Inflammatory macrophage treated with lipopolysaccharide for 1 hour (primary cell): ENCODE data around the gene C17orf100.
"Not testable (repeated sequence)": the region's sequence is repeated elsewhere in the genome, so short reads cannot be mapped to it uniquely, and the experiment has no call there.

Experiments
- DNase-seq, 2 donors: peaks; one replicate each; pipeline ENCODE4 v3.0.0-alpha.2; 2020 to 2022

The C17orf100 gene

GRCh38 chr17:6670571-6670970 lies 19.0 kb downstream of the C17orf100 start:
- DNase-seq: no peak

GRCh38 chr17:6670999-6671398 lies 19.4 kb downstream of the C17orf100 start:
- DNase-seq: no peak

GRCh38 chr17:6671431-6671830 lies 19.9 kb downstream of the C17orf100 start:
- no peak for DNase-seq

DNA sequence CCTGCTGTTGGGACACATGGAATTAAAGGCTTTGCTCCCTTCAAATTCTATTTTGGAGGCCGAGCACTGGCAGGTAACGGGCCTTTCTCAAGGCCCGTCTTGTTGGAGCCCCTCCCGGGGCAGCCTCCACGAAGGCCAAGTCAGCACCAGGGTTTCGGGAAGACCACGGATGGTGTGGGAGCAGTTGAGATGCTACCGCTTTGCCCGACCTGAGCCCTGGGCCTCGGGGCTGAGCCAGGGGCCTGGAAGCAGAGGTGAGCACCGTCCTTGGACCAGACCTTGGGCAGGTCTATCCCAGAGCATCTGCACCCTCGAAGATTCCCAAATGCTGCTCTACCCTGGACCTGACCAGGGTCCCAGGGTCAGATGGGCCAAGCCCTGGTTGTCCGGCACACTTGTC lies 23.0 kb downstream of the C17orf100 start:
- DNase-seq: no peak

DNA sequence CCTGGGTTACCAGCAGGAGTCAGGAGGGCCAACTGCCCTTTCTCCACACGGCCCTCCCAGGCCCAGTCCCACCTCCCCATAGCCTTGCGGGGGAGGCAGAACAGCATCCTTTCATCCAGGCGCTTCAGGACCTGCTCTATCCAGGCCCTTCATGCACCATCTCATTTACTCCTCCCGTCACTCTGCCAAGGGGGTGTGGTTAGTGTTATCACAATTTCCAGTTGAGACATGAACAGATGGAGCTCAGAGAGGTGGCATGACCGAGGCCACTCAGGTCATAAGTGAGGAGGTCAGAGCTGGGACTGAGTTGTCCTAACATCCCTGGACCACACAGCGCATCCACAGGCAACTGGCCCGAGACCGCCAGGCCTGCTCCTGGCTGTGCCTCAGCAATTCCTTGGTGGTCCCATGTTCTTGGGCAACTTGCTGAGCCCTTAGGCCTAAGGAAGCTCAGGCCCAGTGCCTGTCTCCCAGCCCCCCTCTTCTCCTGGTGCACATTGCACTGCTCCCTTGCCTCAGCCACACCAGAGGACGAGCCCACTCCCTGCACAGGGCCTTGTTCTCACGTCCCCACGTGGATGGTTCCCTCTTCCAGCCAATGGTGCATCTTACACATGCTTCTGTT lies 23.8 kb downstream of the C17orf100 start:
- no peak for DNase-seq

DNA sequence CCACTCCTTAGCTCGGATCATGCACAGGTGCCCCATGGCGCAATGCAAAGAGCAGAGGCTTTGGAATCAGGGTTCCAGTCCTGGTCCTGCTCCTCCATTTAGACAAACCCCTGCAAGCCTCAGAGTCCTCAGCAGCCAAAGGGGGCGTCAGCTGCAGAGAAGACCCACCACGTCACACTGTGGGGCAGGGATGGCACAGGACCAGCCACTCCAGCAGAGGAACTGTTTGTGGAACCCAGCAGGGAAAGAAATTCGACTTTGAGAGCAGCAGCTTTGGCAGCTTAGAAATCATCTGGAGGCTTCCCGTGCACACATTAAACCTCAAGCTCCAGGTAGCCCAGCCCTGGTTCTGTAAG lies 25.2 kb downstream of the C17orf100 start:
- no peak for DNase-seq

- no peak for DNase-seq
These were observed 25.7 kb downstream of the C17orf100 start for GRCh38 chr17:6677158-6677831.

GRCh38 chr17:6677946-6678345 lies 26.4 kb downstream of the C17orf100 start:
- no peak for DNase-seq

GRCh38 chr17:6679241-6679640 lies 27.7 kb downstream of the C17orf100 start:
- no peak for DNase-seq

DNA sequence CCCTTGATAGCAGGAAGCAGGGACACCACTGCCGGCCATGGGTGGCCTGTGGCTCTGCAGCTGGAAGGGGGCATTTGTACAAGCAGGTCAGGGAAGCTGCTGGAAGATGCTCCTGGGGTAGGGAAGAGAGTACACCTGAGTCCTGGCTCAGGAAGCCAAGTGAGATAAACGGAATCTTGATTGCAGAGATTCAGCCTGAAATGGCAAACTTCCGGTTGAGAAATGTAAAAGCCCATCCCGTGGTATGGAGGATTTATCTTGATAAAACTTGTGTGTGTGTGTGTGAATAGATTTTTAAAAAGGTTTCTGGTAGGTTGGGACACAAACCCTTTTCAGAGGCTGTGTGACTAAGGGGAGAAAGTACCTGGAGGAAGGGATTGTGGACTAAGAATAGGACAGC lies 29.6 kb downstream of the C17orf100 start:
- no peak for DNase-seq

- no peak for DNase-seq
These were observed 30.1 kb downstream of the C17orf100 start for GRCh38 chr17:6681671-6682070.

GRCh38 chr17:6682339-6682738 lies 30.8 kb downstream of the C17orf100 start:
- no peak for DNase-seq

- DNase-seq: no peak
These were observed 31.6 kb downstream of the C17orf100 start for GRCh38 chr17:6683081-6683684.

DNA sequence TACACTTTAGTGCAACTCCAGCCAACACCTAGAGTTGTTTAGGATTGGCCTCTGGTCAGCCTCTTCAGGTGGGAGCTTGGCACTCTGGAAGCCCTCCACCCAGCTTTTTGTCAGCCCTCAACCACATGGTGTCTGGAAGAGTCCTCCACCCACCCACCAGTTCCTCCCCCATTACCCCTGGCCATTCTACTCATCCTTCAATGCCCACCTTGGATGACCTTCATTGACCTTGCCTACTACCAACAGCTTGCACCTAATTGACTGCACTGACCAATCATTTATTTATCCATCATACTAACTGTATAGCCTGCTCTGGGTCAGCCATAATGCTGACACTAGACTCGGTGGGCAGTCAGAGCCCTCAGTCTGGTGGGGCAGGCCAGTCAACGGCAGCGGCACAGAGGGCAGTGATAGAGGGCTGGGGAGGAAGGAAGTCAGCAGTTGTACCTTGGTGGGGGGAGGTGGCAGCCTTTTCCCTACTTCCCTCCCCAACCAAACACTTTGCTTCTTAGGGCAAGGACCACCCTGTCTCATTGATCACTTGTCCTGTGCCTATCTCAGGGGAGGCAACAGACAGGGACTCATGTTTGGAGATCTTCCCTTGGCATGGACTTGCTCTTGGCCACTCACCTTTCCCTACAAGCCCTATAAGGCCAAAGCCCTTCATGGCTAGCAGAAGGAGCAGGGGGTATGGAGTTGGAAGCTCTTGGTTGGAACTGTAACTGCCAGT lies 32.3 kb downstream of the C17orf100 start:
- DNase-seq: no peak

GRCh38 chr17:6684460-6684783 lies 32.9 kb downstream of the C17orf100 start:
- no peak for DNase-seq

DNA sequence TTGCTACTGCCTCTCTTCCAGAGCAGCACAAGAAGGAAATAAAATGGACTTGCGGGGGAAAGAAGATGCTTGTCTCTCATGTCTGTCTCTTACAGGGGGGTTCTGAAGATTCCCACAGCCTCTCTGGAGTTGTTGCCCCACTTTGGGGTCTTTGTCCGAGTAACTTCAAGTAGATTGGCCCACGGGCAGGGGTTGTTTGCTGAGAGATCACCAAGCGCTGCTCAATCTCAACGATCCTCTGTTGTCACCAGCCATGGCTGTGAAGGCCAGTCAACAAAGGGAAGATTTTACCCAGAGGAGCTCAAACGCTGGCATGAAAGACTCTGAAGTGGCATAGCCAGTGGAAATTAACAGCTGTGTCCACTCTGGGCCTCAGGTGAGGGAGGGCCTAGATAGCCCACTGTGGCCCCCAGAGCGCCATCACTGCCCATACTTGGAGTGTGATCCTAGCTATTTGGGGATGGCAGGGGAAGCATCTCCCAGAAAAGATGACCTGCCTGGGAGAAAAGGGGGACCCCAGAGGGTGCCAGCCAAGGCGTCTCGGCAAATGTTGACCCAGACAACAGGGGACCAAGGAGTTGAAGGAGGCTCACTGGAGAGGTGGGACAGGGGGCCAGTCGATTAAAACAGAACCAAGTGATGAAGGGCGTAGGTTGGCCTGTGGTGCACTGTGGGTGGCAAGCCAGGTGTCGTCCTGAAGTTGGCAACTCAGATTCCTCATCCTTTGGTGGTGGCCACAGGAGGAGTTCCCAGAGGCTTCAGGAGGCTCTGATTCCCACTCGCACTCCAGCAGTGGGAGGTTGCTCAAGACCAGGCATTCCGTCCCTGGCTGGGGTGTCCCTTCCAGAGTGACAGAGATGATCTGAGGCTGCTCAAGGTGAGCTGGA lies 33.6 kb downstream of the C17orf100 start:
- DNase-seq: no peak

DNA sequence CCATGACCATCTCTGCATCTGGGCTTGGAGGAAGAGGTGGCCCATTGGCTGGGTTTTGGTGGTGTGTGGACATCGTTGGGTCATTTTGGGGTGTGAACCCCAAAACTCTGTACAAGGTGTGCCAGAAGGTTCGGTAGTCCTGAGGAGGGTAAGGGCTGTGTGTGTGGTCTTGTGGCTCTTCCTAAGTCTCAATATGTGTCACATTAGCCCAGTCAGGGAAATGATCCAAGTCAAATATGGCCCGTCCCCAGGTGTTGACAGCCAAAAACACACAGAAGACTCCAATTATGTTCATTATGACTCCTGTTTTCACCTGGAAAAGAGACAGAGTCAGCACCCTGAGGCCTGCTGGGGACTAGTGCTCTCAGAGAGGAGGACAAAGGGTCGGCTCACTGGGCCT lies 34.5 kb downstream of the C17orf100 start:
- no peak for DNase-seq

GRCh38 chr17:6688944-6689343 lies 37.4 kb downstream of the C17orf100 start:
- DNase-seq: no peak

DNA sequence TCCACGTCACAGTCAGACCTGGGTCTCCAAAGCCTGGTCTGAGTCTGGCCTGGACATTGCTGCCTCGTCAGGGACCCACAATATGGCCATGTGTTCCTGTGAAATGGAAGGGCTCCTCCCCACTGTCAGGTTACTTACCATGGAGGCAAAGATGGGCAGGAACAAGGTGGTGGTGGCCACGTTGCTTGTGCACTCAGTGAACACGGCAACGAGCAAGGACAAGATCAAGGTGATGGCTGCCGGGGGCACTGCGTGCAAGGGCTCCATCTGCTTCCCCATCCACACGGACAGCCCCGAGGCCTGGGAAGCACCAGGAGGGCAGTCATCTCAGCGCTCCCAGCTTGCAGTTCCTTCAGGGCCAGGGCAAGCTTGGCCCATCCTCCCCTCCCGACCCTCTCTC lies 39.1 kb downstream of the C17orf100 start:
- DNase-seq: no peak

DNA sequence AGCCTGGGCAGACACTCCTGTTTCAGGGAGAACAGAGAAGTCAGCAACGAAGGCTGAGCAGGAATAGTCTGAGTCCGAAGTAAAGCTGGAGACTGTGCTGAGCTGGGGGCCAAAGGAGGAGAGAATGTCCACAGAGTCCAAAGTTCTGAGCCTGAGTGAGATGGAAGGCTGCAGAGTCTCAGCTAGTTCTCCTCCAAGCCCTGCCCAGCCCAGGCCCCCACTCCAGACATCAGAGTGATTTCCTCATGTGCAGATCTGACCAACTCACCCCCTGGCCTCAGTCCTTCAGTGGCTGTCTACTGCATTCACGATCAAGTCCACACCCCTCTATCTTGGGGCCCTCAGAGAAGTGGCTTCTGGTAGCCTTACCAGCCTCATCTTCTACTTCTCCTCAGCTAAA lies 40.0 kb downstream of the C17orf100 start:
- DNase-seq: no peak

DNA sequence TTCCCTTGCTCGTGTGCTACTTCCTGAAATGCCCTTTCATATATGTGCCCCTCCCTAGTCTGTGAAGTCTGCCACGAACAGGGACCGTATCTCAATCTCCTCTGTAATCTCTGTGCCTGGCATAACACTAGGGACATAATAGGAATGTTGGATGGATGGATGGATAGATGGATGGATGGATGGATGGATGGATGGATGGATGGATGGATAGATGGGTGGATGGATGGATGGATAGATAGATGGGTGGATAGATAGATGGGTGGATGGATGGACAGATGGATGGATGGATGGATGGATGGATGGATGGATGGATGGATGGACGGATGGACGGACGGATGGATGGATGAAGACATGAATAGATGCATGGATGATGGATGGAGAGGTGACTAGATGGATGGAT lies 40.4 kb downstream of the C17orf100 start:
- not testable (repeated sequence) for DNase-seq

DNA sequence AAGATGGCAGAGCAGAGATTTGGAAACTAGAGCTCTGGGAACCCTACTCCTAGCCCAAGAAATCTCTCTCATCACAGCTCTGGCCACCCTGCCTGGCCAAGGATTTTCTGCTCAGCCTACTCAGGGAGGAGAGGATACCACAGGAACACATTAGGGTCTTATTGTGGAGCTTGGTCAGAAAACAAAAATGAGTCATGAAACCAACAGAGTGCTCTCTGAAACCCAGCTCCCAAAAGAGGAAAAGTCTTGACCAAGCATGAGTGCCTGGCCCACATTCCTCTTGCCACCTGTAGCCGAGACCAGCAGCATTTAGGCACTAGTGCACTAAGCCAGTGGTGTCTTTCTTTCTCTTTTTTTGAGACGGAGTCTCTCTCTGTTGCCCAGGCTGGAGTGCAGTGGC lies 43.5 kb downstream of the C17orf100 start:
- no peak for DNase-seq

DNA sequence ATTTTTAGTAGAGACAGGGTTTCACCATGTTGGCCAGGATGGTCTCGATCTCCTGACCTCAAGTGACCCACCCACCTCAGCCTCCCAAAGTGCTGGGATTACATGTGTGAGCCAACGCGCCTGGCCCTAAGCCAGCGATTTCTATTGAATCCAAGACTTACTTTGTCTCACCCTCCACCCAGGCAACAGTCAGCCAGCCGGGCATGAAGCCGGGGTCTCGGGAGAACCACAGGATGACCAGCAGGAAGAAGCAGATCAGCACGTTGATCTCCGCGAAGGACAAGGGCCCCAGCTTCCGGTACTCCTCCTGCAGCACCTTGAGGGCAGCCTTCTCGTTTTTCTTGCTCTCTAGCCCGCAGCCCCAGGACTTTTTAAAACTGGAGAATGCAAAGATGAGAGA lies 44.0 kb downstream of the C17orf100 start:
- no peak for DNase-seq
